Choroid plexus epithelial cell (primary cell): ENCODE measurements around the gene DISP3.
A peak's percentile ranks its signal among the peaks of the same experiment; 100 is the strongest.

Experiments used
- DNase-seq: peaks from one replicate; pipeline ENCODE4 v3.0.0-alpha.2; 2010; ENCODE audit warnings: low read depth
- H3K4me3 ChIP-seq: 2 replicates; pipeline ENCODE4 v1.5.1; 2011; ENCODE audit warnings: low read depth, mild to moderate bottlenecking, control low read depth, low read length, moderate library complexity
- TF ChIP-seq, protein P1 (sequence below): conservative IDR thresholded peaks from 2 replicates; pipeline ENCODE4 v1.5.1; 2011; ENCODE audit warnings: low read depth, mild to moderate bottlenecking, control low read depth, inconsistent platforms, low read length, moderate library complexity

DISP3 gene

DNA sequence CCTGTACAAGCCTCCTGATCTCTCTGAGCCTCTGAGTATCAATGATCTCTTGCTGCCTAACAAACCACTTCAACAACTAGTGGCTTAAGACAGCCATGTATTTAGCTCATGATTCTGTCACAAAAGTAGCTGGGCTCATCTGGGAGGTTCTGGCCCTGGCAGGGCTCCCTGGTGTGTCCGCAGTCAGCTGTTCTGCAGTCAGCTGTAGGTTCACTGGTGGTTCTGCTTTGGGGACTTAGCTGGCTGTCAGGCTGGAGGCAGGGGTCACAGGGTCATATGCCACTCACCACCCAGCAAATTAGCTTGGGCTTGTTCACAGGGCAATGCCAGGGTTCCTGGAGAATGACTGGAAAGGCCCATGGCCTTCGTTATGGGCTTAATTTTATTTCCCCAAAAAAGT is 64.8 kb downstream of the DISP3 start:
- DNase-seq, result no peak
- TF ChIP-seq, protein P1, sequence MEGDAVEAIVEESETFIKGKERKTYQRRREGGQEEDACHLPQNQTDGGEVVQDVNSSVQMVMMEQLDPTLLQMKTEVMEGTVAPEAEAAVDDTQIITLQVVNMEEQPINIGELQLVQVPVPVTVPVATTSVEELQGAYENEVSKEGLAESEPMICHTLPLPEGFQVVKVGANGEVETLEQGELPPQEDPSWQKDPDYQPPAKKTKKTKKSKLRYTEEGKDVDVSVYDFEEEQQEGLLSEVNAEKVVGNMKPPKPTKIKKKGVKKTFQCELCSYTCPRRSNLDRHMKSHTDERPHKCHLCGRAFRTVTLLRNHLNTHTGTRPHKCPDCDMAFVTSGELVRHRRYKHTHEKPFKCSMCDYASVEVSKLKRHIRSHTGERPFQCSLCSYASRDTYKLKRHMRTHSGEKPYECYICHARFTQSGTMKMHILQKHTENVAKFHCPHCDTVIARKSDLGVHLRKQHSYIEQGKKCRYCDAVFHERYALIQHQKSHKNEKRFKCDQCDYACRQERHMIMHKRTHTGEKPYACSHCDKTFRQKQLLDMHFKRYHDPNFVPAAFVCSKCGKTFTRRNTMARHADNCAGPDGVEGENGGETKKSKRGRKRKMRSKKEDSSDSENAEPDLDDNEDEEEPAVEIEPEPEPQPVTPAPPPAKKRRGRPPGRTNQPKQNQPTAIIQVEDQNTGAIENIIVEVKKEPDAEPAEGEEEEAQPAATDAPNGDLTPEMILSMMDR, result no peak
- no peak overlapping the region for H3K4me3 ChIP-seq

DNA sequence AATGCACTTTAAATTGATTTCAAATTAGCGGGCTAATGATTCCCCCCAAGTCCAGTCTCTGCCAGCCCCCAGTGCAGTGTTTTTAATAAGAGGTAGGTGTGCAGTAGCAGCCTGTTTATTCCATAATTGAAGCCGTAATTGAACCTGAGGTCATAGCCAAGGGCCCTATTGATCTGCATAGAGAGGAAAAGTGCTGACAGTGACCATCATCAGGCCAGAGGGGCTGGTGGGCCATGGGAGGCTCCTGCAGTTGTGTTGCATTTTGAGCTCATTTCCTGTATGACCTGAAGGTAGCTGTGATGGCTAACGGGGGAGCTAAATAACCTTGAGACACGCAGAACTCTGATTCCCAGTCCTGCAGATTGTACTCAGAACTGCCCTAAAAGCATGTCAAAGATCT is 67.5 kb downstream of the DISP3 start:
- TF ChIP-seq, protein P1, result no peak
- no peak overlapping the region for H3K4me3 ChIP-seq
- no peak for DNase-seq

DNA sequence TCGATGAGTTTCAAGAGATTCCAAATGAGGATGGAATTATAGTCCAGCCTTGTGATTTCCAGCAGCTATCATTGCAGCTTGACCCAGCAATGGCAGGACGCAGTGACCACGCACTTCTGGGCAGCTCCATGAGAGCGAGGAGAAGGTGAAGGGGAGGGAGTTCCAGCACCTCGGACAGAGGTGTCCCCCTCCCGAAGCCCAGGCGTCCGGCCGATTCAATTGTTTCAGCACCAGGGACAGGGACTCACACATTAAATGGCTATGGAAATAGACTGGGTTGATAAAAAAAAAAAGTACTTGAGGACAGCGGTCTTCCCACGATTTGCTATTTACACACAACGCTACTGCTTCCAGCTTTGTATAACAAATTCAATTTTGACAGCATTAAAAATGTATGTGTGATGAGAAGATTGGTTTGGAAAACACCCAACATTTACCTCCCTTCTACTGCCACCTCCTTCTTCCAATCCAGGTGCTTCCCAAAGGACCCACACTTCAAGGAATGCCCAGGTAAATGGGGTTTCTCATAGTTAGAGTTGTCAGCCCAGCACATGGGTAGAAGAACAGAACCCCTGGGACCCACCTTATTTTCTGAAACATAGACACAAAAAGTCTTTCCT is 71.8 kb downstream of the DISP3 start:
- TF ChIP-seq, protein P1, result no peak
- DNase-seq, result peak; percentile 83

DNA sequence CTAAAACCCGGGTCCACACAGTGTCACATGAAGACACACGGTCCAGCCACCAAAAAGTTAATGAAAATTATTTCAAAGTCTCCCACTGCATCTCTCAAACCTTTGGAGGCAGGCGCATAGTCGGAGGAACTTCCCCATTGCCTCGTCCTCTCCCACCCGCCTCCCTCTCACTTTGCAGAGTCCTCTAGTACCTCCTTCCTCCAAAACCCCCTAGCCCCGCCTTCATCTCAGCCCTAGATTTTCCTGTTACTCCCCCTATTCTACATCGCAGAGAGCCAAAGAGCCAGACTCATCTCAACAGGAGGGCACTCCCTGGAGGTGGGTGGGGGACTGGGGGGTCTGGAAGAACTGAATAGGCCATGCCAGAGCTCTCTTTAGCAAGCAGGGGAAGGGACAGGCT is 79.3 kb downstream of the DISP3 start:
- H3K4me3 ChIP-seq, result no peak overlapping the region
- no peak for DNase-seq
- TF ChIP-seq, protein P1, result no peak

More for the DNA sequence above, 71.8 kb downstream of the DISP3 start:
- H3K4me3 ChIP-seq, result no peak overlapping the region

DNA sequence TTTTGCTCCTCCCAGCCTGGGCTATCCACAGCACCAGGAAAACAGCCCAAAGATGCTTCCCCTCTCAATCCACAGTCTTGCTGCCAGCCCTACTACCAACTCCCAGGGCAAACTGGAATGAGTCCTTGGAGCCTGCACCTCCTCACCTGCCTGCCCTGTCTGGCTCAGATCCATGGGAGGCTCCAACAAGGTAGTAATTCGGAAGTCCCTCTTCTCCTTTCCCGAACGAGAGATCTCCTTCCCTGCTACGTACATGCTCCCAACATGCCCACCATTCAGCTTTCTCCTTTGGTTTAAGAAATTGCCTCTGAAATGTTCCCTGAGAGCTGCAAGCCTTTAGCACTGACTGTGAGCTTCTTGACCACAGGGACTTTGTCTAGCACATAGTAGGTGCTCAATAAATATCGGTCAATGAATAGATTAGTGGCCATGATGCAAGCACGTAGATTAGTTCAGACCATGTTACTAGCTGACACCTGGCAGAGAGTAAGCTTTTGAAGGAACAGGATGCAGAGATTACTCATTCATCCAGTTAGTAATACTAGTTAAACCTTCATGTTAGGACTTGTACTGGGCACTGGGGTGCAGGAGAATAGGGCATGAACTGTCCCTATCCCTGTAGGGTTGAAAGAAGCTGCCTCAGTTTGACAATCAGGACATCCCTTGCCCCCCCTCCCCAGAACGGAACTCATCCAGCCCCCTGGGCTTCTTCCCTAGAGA is 80.1 kb downstream of the DISP3 start:
- DNase-seq, result no peak
- H3K4me3 ChIP-seq, result no peak overlapping the region
- TF ChIP-seq, protein P1, result no peak

DNA sequence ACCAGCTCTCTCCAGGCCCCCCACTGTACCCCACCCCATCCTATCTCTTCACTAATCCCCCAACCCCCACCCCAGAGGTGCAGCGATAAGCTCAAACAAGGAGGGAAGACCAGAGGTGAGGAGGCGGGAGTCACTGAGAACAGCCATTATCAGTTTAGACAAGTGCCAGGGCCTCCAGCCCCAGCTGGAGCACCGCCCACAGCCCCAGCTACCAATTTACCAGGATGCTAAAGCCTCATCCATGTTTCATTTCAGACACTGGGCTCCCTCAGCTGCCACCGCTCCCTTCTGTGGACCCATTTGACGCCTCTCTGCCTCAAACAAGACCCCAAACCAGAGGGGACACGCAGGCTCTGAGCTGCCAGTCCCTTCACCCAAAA is 80.6 kb downstream of the DISP3 start:
- no peak overlapping the region for H3K4me3 ChIP-seq
- TF ChIP-seq, protein P1, result no peak
- DNase-seq, result no peak

DNA sequence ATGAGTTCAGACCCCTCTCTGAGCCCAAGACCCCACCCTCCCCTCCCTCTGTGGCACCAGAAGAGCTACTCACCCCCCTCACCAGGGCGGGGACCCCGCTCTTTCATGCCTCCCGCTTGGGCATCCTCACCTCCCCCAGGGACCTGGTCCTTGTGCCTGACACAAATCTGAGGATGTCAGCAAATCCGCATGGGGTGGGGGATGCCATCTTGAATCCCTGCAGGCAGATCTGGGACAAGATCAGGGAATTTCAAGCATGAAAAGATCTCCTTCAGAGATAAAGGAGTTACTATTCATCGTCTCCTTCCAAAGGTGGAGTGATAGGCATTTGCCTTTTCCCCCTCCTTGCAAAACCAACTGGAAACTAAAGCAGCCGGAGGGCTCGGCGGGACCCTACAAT is 81.1 kb downstream of the DISP3 start:
- no peak overlapping the region for H3K4me3 ChIP-seq
- TF ChIP-seq, protein P1, result no peak
- no peak for DNase-seq
